Activated CD8-positive, alpha-beta memory T cell treated with anti-CD3 and anti-CD28 coated beads, Interleukin-2, amount 50 U/mL, for 1 hour (primary cell): ENCODE results near the gene AGL.
"Not testable (repeated sequence)": the region's sequence is repeated elsewhere in the genome, so short reads cannot be mapped to it uniquely, and the experiment has no call there.

Source experiments
- DNase-seq: peaks from one replicate; pipeline ENCODE4 v3.0.0-alpha.2; 2020; ENCODE audit errors: extremely low read depth

AGL gene

GRCh38 chr1:99849744-99850458, at the start of gene AGL:
Gene AGL, plus strand, starts transcription at chr1:99850361. Its CDS starts 682 bp downstream, at chr1:99851043.
- DNase-seq = peak; percentile 62

- no peak for DNase-seq
Measured at GRCh38 chr1:99801584-99801983, 48.6 kb upstream of the AGL start.

GRCh38 chr1:99806882-99807281, 43.3 kb upstream of the AGL start:
- DNase-seq = no peak

GRCh38 chr1:99808391-99809115, 41.6 kb upstream of the AGL start:
- DNase-seq = no peak

GRCh38 chr1:99811075-99811474, 39.1 kb upstream of the AGL start:
- no peak for DNase-seq

- DNase-seq = no peak
Measured at GRCh38 chr1:99811747-99812146, 38.4 kb upstream of the AGL start.

- no peak for DNase-seq
Measured at GRCh38 chr1:99814373-99814900, 35.7 kb upstream of the AGL start.

- DNase-seq = no peak
Measured at GRCh38 chr1:99816656-99817055, 33.5 kb upstream of the AGL start.

GRCh38 chr1:99818063-99818699, 32.0 kb upstream of the AGL start:
- DNase-seq = no peak

GRCh38 chr1:99820546-99820945, 29.6 kb upstream of the AGL start:
- peak; percentile 1 for DNase-seq

GRCh38 chr1:99825098-99825497, 25.1 kb upstream of the AGL start:
- DNase-seq = no peak

GRCh38 chr1:99825702-99826101, 24.5 kb upstream of the AGL start:
- DNase-seq = no peak

- no peak for DNase-seq
Measured at GRCh38 chr1:99827970-99828369, 22.2 kb upstream of the AGL start.

- DNase-seq = no peak
Measured at GRCh38 chr1:99829269-99829668, 20.9 kb upstream of the AGL start.

- DNase-seq = not testable (repeated sequence)
Measured at GRCh38 chr1:99833911-99834310, 16.2 kb upstream of the AGL start.

- not testable (repeated sequence) for DNase-seq
Measured at GRCh38 chr1:99836171-99837103, 13.7 kb upstream of the AGL start.

GRCh38 chr1:99840353-99840752, 9.8 kb upstream of the AGL start:
- DNase-seq = not testable (repeated sequence)

- DNase-seq = no peak
Measured at GRCh38 chr1:99843760-99844159, 6.4 kb upstream of the AGL start.

GRCh38 chr1:99845201-99845600, 5.0 kb upstream of the AGL start:
- DNase-seq = not testable (repeated sequence)

- no peak for DNase-seq
Measured at GRCh38 chr1:99849413-99849743, 783 bp upstream of the AGL start.

- no peak for DNase-seq
Measured at GRCh38 chr1:99850459-99851291, 514 bp downstream of the AGL start.
